Endothelial cell of umbilical vein (primary cell): ENCODE data around the gene CHD9. TPM values are rescaled to one million over a fixed set of nuclear protein-coding genes. Genes with fewer than 3 reads are reported as not detected.
A peak's percentile ranks its signal among the peaks of the same experiment; 100 is the strongest.

Experiments
- BruUV-seq: library from RNA; stranded (reverse); fragments of 400-500 nt; replicated peaks from 2 replicates; lab custom pipeline; 2021; lab: Mats Ljungman, UMichigan
- CTCF ChIA-PET: fragments of 300-600, 350-600 bp; sonication (Branson Sonifier 250); formaldehyde crosslinking; loops from one replicate; lab custom pipeline; 2021; ENCODE audit warnings: antibody characterized with exemption, inconsistent platforms; lab: Charles Lee
- POLR2A ChIA-PET: fragments of 300-600, 350-600 bp; sonication (Branson Sonifier 250); formaldehyde crosslinking; loops from one replicate; lab custom pipeline; 2021; ENCODE audit warnings: antibody characterized with exemption, inconsistent platforms; lab: Charles Lee
- DNase-seq: peaks from one replicate; pipeline ENCODE4 v3.0.0-alpha.2; 2011; ENCODE audit warnings: low read depth, low spot score
- FAIRE-seq: peaks from 2 replicates; lab custom pipeline; 2011; peaks lifted over from hg19 to GRCh38; lab: Jason Lieb, UNC
- H2AFZ ChIP-seq: 2 replicates; pipeline ENCODE4 v1.6.0; 2012; ENCODE audit warnings: low read depth, low read length, control low read depth, inconsistent platforms
- H3K27ac ChIP-seq: 2 replicates; pipeline ENCODE4 v1.5.1; 2011; ENCODE audit warnings: low read depth, mild to moderate bottlenecking, control low read depth, low read length, moderate library complexity; ENCODE audit not compliant: insufficient read depth
- H3K27me3 ChIP-seq, 2 experiments: 2 replicates each; pipeline versions ENCODE4 v1.6.0 to v1.6.1; 2011; ENCODE audit warnings: low read length in 2 of 2, mixed read lengths in 1 of 2; ENCODE audit not compliant: control insufficient read depth in 2 of 2, insufficient read depth in 2 of 2
- H3K36me3 ChIP-seq, 2 experiments: 2 replicates in 1 of 2; 3 replicates in 1 of 2; pipeline ENCODE4 v1.5.1; 2011; ENCODE audit warnings: low read length in 2 of 2, mild to moderate bottlenecking in 1 of 2, moderate library complexity in 1 of 2; ENCODE audit not compliant: control insufficient read depth in 2 of 2, insufficient read depth in 2 of 2; ENCODE audit errors: extremely low read depth in 1 of 2
- H3K4me1 ChIP-seq: 3 replicates; pipeline ENCODE4 v1.5.1; 2011; ENCODE audit warnings: mild to moderate bottlenecking, low read length; ENCODE audit not compliant: control insufficient read depth, insufficient read depth; ENCODE audit errors: extremely low read depth
- H3K4me2 ChIP-seq: 2 replicates; pipeline ENCODE4 v1.6.1; 2011; ENCODE audit warnings: low read length, control low read depth, mixed read lengths; ENCODE audit not compliant: insufficient read depth
- H3K4me3 ChIP-seq, 3 experiments: fragments of 200-600 bp in 1 of 3; sonication (generic), shearing (Covaris generic) in 1 of 3; replicated peaks in 1 of 3; 2 replicates each; pipeline ENCODE4 v1.5.1; 2011 to 2016; ENCODE audit warnings: control low read depth in 3 of 3, low read length in 3 of 3, mild to moderate bottlenecking in 2 of 3, inconsistent platforms in 1 of 3, low read depth in 1 of 3, moderate library complexity in 1 of 3; ENCODE audit not compliant: insufficient read depth in 1 of 3
- H3K79me2 ChIP-seq: 2 replicates; pipeline ENCODE4 v1.6.0; 2012; ENCODE audit warnings: low read length, inconsistent platforms; ENCODE audit not compliant: control insufficient read depth, insufficient read depth
- H3K9ac ChIP-seq: replicated peaks from 2 replicates; pipeline ENCODE3; 2011; ENCODE audit warnings: low read length, control low read depth; ENCODE audit not compliant: insufficient read depth; ENCODE audit errors: extremely low read depth
- H3K9me1 ChIP-seq: replicated peaks from 3 replicates; pipeline ENCODE4 v1.6.0; 2011; ENCODE audit warnings: mild to moderate bottlenecking, low read length; ENCODE audit not compliant: control insufficient read depth, insufficient read depth; ENCODE audit errors: extremely low read depth
- H3K9me3 ChIP-seq: replicated peaks from 2 replicates; pipeline ENCODE4 v1.5.1; 2012; ENCODE audit warnings: low read length, inconsistent platforms; ENCODE audit not compliant: control insufficient read depth, insufficient read depth
- H4K20me1 ChIP-seq: replicated peaks from 2 replicates; pipeline ENCODE3; 2011; ENCODE audit warnings: mild to moderate bottlenecking, low read length; ENCODE audit not compliant: control insufficient read depth, insufficient read depth; ENCODE audit errors: extremely low read depth
- EZH2 ChIP-seq: IDR thresholded peaks from 2 replicates; pipeline ENCODE4 v1.6.1; 2012; ENCODE audit warnings: borderline replicate concordance, low read depth, mild to moderate bottlenecking, moderate library complexity, low read length, inconsistent platforms; ENCODE audit not compliant: severe bottlenecking
- GATA2 ChIP-seq: IDR thresholded peaks from 2 replicates; pipeline ENCODE4 v1.7.0; 2011; ENCODE audit warnings: low read depth, mild to moderate bottlenecking, moderate library complexity, mixed read lengths, low read length; ENCODE audit not compliant: insufficient read length, insufficient read depth
- dilution Hi-C: fragments of 300-500 bp; cut with MboI; formaldehyde crosslinking; loops from one replicate; pipeline ENCODE4 v1.15.0; 2019; ENCODE audit warnings: low sequenced_read_pairs; ENCODE audit not compliant: extremely low pct_ligation_motif_present
- intact Hi-C: fragments of 100-400 bp; cut with micrococcal nuclease; formaldehyde crosslinking; loops from one replicate; pipeline ENCODE4 v1.10.0; 2022
- polyA plus RNA-seq, 4 experiments: library from polyadenylated mRNA; depleted of rRNA in 3 of 4; stranded (reverse) in 3 of 4; unstranded in 1 of 4; fragments of >200 nt; gene quantifications; 2 replicates each; pipeline versions ENCODE4 v1.2.1 to v1.2.3, GENCODE V29; 2011 to 2012; ENCODE audit warnings: missing spikeins in 1 of 4
- total RNA-seq: library from RNA; stranded (reverse); gene quantifications from 2 replicates; pipeline ENCODE4 v1.2.3, GENCODE V29; 2021

Gene CHD9
- total and polyA plus RNA-seq, 2 donors (not counting 3 experiments of a cell fraction or from before 2014, with no cell fraction given) = 9.9 to 59.2 TPM

DNA sequence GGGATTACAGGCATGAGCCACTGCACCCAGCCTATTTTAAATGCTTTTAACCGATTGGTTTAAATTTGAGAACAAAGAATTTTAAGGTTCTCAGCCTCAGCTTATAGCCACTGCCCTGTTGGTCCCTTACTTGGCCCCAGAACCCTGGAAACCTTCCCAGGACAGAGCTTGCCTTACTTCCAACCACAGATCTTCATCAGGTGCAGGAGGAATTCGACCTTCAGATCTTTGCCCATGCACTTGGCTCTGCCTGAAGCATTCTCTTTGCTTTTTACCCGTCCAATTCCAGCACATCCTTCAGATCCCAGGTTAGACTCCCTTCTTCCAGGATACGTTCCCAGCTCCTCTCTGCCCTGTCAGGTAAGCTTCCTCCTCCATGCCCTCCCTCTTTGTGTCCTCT, 27.7 kb downstream of the CHD9 start:
- no peak for DNase-seq
- ChIA-PET CTCF (no interaction called here), POLR2A (no interaction called here)
- FAIRE-seq = no peak
- Histone ChIP-seq H3K79me2 (no peaks in the 10 kb centered on the region), H3K9ac (no peak overlapping the region), H2AFZ (no peak overlapping the region), H3K9me3 (no peaks in the 10 kb centered on the region), H4K20me1 (no peaks in the 10 kb centered on the region), H3K4me1 (peaks cover 38% of the 10 kb centered on the region), H3K9me1 (no peaks in the 10 kb centered on the region), H3K4me2 (no peak overlapping the region), H3K36me3 (no peaks in the 10 kb centered on the region), H3K27me3 (no peaks in the 10 kb centered on the region), H3K27ac (no peak overlapping the region), H3K4me3 (no peak overlapping the region)
- no peak for TF ChIP-seq EZH2
- intact Hi-C loops (no loop called here), dilution Hi-C loops (no loop called here)
- no TSS peak for BruUV-seq

- Histone ChIP-seq H3K79me2 (no peaks in the 10 kb centered on the region), H3K27me3 (no peaks in the 10 kb centered on the region), H4K20me1 (no peaks in the 10 kb centered on the region), H3K4me1 (peaks cover 38% of the 10 kb centered on the region), H3K36me3 (no peaks in the 10 kb centered on the region), H3K9ac (no peak overlapping the region), H3K9me1 (no peaks in the 10 kb centered on the region), H3K9me3 (no peaks in the 10 kb centered on the region), H3K4me3 (no peak overlapping the region), H3K27ac (no peak overlapping the region), H2AFZ (no peak overlapping the region), H3K4me2 (no peak overlapping the region)
- POLR2A ChIA-PET = no interaction called here
- dilution Hi-C loops (no loop called here), intact Hi-C loops (no loop called here)
- BruUV-seq = no TSS peak
- TF ChIP-seq GATA2 (peak; percentile 59), EZH2 (no peak)
- DNase-seq = peak; percentile 30
- CTCF ChIA-PET = interaction anchor here (0.6 to 1.2 kb wide), 2 partner anchors 11 to 28 kb away, joined by 3 read pairs; partner anchors contain the start of gene CHD9
- FAIRE-seq = peak; percentile 31
Measured at GRCh38 chr16:53083119-53083518, 28.3 kb downstream of the CHD9 start.
